HG02678 (cell line): ENCODE data around the gene FAAP20.
"Not testable (repeated sequence)": the region's sequence is repeated elsewhere in the genome, so short reads cannot be mapped to it uniquely, and the experiment has no call there.

Source experiments
- ATAC-seq: cut with Tn5 transposase; IDR thresholded peaks from one replicate; pipeline ENCODE4 v1.9.1; 2021; ENCODE audit warnings: mild to moderate bottlenecking, moderate library complexity; ENCODE audit not compliant: unreplicated experiment

The FAAP20 gene

GRCh38 chr1:2163205-2163604 is 31.4 kb downstream of the FAAP20 start:
- no peak for ATAC-seq

- no peak for ATAC-seq
Measured at GRCh38 chr1:2160451-2161300, 33.9 kb downstream of the FAAP20 start.

- ATAC-seq: no peak
Measured at GRCh38 chr1:2159124-2159523, 35.4 kb downstream of the FAAP20 start.

- ATAC-seq: no peak
Measured at GRCh38 chr1:2158272-2158671, 36.3 kb downstream of the FAAP20 start.

GRCh38 chr1:2157856-2158255 is 36.7 kb downstream of the FAAP20 start:
- no peak for ATAC-seq

GRCh38 chr1:2156866-2157265 is 37.7 kb downstream of the FAAP20 start:
- no peak for ATAC-seq

- no peak for ATAC-seq
Measured at GRCh38 chr1:2155788-2156187, 38.8 kb downstream of the FAAP20 start.

GRCh38 chr1:2155147-2155598 is 39.4 kb downstream of the FAAP20 start:
- no peak for ATAC-seq

GRCh38 chr1:2154022-2154421 is 40.5 kb downstream of the FAAP20 start:
- no peak for ATAC-seq

GRCh38 chr1:2152954-2153353 is 41.6 kb downstream of the FAAP20 start:
- no peak for ATAC-seq

- ATAC-seq: no peak
Measured at GRCh38 chr1:2151911-2152310, 42.7 kb downstream of the FAAP20 start.

GRCh38 chr1:2151252-2151651 is 43.3 kb downstream of the FAAP20 start:
- ATAC-seq: no peak

GRCh38 chr1:2150801-2151200 is 43.8 kb downstream of the FAAP20 start:
- no peak for ATAC-seq

- no peak for ATAC-seq
Measured at GRCh38 chr1:2148691-2149090, 45.9 kb downstream of the FAAP20 start.

GRCh38 chr1:2147869-2148268 is 46.7 kb downstream of the FAAP20 start:
- ATAC-seq: not testable (repeated sequence)

- no peak for ATAC-seq
Measured at GRCh38 chr1:2146836-2147517, 47.6 kb downstream of the FAAP20 start.

GRCh38 chr1:2145946-2146835 is 48.4 kb downstream of the FAAP20 start:
- ATAC-seq: no peak

- ATAC-seq: no peak
Measured at GRCh38 chr1:2144501-2145090, 50.0 kb downstream of the FAAP20 start.

- ATAC-seq: no peak
Measured at GRCh38 chr1:2143814-2144500, 50.6 kb downstream of the FAAP20 start.

GRCh38 chr1:2141025-2141424 is 53.5 kb downstream of the FAAP20 start:
- ATAC-seq: no peak
